Mesodermal cell (in vitro differentiated cells): ENCODE measurements around the gene ZSCAN2.
"Not testable (repeated sequence)": the region's sequence is repeated elsewhere in the genome, so short reads cannot be mapped to it uniquely, and the experiment has no call there.

Experiments
- H3K27ac ChIP-seq: 2 replicates; pipeline ENCODE4 v1.7.0; 2013; ENCODE audit warnings: mild to moderate bottlenecking, low read depth, low read length, moderate library complexity; ENCODE audit not compliant: severe bottlenecking
- H3K36me3 ChIP-seq: 2 replicates; pipeline ENCODE4 v1.7.1; 2013; ENCODE audit warnings: mild to moderate bottlenecking, low read length, moderate library complexity; ENCODE audit not compliant: control insufficient read depth, insufficient read depth
- H3K4me1 ChIP-seq: one replicate; pipeline ENCODE4 v1.7.1; 2013; ENCODE audit warnings: mild to moderate bottlenecking, low read length; ENCODE audit not compliant: insufficient read depth, control insufficient read depth, poor library complexity, severe bottlenecking
- H3K4me3 ChIP-seq: 2 replicates; pipeline ENCODE4 v1.7.0; 2013; ENCODE audit warnings: low read length, control low read depth, mild to moderate bottlenecking; ENCODE audit not compliant: insufficient read depth, poor library complexity, severe bottlenecking; ENCODE audit errors: extremely low read depth
- H3K9me3 ChIP-seq: 2 replicates; pipeline ENCODE4 v1.7.1; 2013; ENCODE audit warnings: mild to moderate bottlenecking, low read length, moderate library complexity; ENCODE audit not compliant: control insufficient read depth
- WGBS, 2 experiments: methylation state at CpG; one replicate each; pipeline ENCODE4 v1.1.5; 2013; ENCODE audit warnings: missing lambda C conversion rate in 2 of 2; ENCODE audit not compliant: insufficient coverage in 2 of 2; 5-methylcytosine and 5-hydroxymethylcytosine counted together

ZSCAN2 gene

GRCh38 chr15:84581676-84582428 lies 19.0 kb upstream of the ZSCAN2 start:
- H3K27ac ChIP-seq, H3K36me3 ChIP-seq, H3K4me3 ChIP-seq, H3K4me1 ChIP-seq, H3K9me3 ChIP-seq: not testable (repeated sequence)
- WGBS, 2 experiments = 93 to 100% methylated on average over 3 to 4 of the region's 7 CpGs

- WGBS, 2 experiments = 86% methylated on average over 1 of the region's 2 CpGs; no CpG with 5 or more reads in 1 of the 2 experiments
- Histone ChIP-seq H3K27ac (no peak overlapping the region), H3K9me3 (no peaks in the 10 kb centered on the region), H3K4me3 (no peak overlapping the region), H3K36me3 (no peaks in the 10 kb centered on the region), H3K4me1 (peaks cover 8% of the 10 kb centered on the region)
Measured at GRCh38 chr15:84582583-84583157, 18.1 kb upstream of the ZSCAN2 start.

- 83 to 90% methylated on average over 4 of the region's 4 CpGs for WGBS, 2 experiments
Measured at GRCh38 chr15:84583921-84584320, 16.9 kb upstream of the ZSCAN2 start.

GRCh38 chr15:84586696-84587095 lies 14.1 kb upstream of the ZSCAN2 start:
- no peaks in the 10 kb centered on the region for H3K36me3 ChIP-seq
- no peak overlapping the region for H3K27ac ChIP-seq
- no peak overlapping the region for H3K4me3 ChIP-seq
- no peaks in the 10 kb centered on the region for H3K4me1 ChIP-seq
- no CpG with 5 or more reads among the region's 6 CpGs for WGBS, 2 experiments
- no peaks in the 10 kb centered on the region for H3K9me3 ChIP-seq

More at GRCh38 chr15:84583921-84584320, 16.9 kb upstream of the ZSCAN2 start:
- H3K9me3 ChIP-seq, H3K4me3 ChIP-seq, H3K4me1 ChIP-seq, H3K36me3 ChIP-seq, H3K27ac ChIP-seq: not testable (repeated sequence)

- Histone ChIP-seq H3K36me3 (no peaks in the 10 kb centered on the region), H3K4me1 (no peaks in the 10 kb centered on the region), H3K4me3 (no peak overlapping the region), H3K27ac (no peak overlapping the region), H3K9me3 (peaks cover under 1% of the 10 kb centered on the region)
- WGBS, 2 experiments = 44 to 52% methylated on average over 18 to 21 of the region's 26 CpGs
Measured at GRCh38 chr15:84588053-84588874, 12.5 kb upstream of the ZSCAN2 start.

- WGBS, 2 experiments = 82 to 89% methylated on average over 1 of the region's 2 CpGs
- Histone ChIP-seq H3K4me3 (no peak overlapping the region), H3K4me1 (no peaks in the 10 kb centered on the region), H3K9me3 (peaks cover 2% of the 10 kb centered on the region), H3K36me3 (no peaks in the 10 kb centered on the region), H3K27ac (no peak overlapping the region)
Measured at GRCh38 chr15:84590406-84590805, 10.4 kb upstream of the ZSCAN2 start.

- Histone ChIP-seq H3K36me3 (no peaks in the 10 kb centered on the region), H3K4me3 (no peak overlapping the region), H3K4me1 (no peaks in the 10 kb centered on the region), H3K9me3 (peaks cover 2% of the 10 kb centered on the region), H3K27ac (no peak overlapping the region)
- WGBS, 2 experiments = no CpG with 5 or more reads among the region's 1 CpG
Measured at GRCh38 chr15:84591815-84592214, 9.0 kb upstream of the ZSCAN2 start.

- Histone ChIP-seq H3K36me3 (no peaks in the 10 kb centered on the region), H3K27ac (no peak overlapping the region), H3K4me3 (no peak overlapping the region), H3K9me3 (peaks cover 2% of the 10 kb centered on the region), H3K4me1 (no peaks in the 10 kb centered on the region)
- WGBS, 2 experiments = 65% methylated on average over 2 of the region's 3 CpGs; no CpG with 5 or more reads in 1 of the 2 experiments
Measured at GRCh38 chr15:84594617-84595290, 6.1 kb upstream of the ZSCAN2 start.

- 86 to 89% methylated on average over 1 to 2 of the region's 2 CpGs for WGBS, 2 experiments
- Histone ChIP-seq H3K36me3 (no peaks in the 10 kb centered on the region), H3K27ac (no peak overlapping the region), H3K4me1 (no peaks in the 10 kb centered on the region), H3K4me3 (no peak overlapping the region), H3K9me3 (peaks cover 2% of the 10 kb centered on the region)
Measured at GRCh38 chr15:84595660-84596059, 5.1 kb upstream of the ZSCAN2 start.

- Histone ChIP-seq H3K4me1 (peaks cover 3% of the 10 kb centered on the region), H3K9me3 (peaks cover 2% of the 10 kb centered on the region), H3K4me3 (no peak overlapping the region), H3K36me3 (no peaks in the 10 kb centered on the region), H3K27ac (no peak overlapping the region)
- no CpG with 5 or more reads among the region's 3 CpGs for WGBS, 2 experiments
Measured at GRCh38 chr15:84597296-84597695, 3.5 kb upstream of the ZSCAN2 start.
